ENCODE data around the gene TRPV4. TPM values are rescaled to one million over a fixed set of nuclear protein-coding genes. Genes with fewer than 3 reads are reported as not detected.

Gene TRPV4
- total RNA-seq, 6 donors from 2014 or later, result 2.2 to 9.7 (median 5.4) TPM

- WGBS, 2 donors, result 39 to 46% methylated on average over 8 to 12 of the region's 12 CpGs
- H3K9me3 ChIP-seq, result no peaks in the 10 kb centered on the region
- no peaks in the 10 kb centered on the region for H3K4me1 ChIP-seq
- TF ChIP-seq CTCF (IDR thresholded peaks at IDR 0.05) (peak; percentile 88 to 95 (median 91)), EP300 (IDR thresholded peaks at IDR 0.05) (no peak)
- no peaks in the 10 kb centered on the region for H3K27me3 ChIP-seq
- DNase-seq (peak in 1 of 2 donors; percentile 65), ATAC-seq (ENCODE audit: low FRiP score in 2 of 2) (peak; percentile 45 to 91)
- no peak overlapping the region for H3K27ac ChIP-seq
- no peak overlapping the region for H3K4me3 ChIP-seq
- no peaks in the 10 kb centered on the region for H3K36me3 ChIP-seq
Measured at GRCh38 chr12:109804820-109805761, 28.1 kb downstream of the TRPV4 start.

- Histone ChIP-seq H3K4me1 (no peaks in the 10 kb centered on the region), H3K27ac (no peak overlapping the region), H3K27me3 (no peaks in the 10 kb centered on the region), H3K36me3 (no peaks in the 10 kb centered on the region), H3K4me3 (no peak overlapping the region), H3K9me3 (no peaks in the 10 kb centered on the region)
- WGBS, 2 donors, result 86 to 91% methylated on average over 3 of the region's 3 CpGs
- ATAC-seq (ENCODE audit: low FRiP score in 2 of 2) (no peak), DNase-seq (no peak)
- no peak for TF ChIP-seq EP300 (IDR thresholded peaks at IDR 0.05)
Measured at GRCh38 chr12:109803678-109804077, 29.5 kb downstream of the TRPV4 start.

GRCh38 chr12:109802828-109803227 lies 30.4 kb downstream of the TRPV4 start:
- no peaks in the 10 kb centered on the region for H3K9me3 ChIP-seq
- peak in 1 of 2 donors; percentile 73 for DNase-seq
- 93 to 95% methylated on average over 12 to 15 of the region's 15 CpGs for WGBS, 2 donors

DNA sequence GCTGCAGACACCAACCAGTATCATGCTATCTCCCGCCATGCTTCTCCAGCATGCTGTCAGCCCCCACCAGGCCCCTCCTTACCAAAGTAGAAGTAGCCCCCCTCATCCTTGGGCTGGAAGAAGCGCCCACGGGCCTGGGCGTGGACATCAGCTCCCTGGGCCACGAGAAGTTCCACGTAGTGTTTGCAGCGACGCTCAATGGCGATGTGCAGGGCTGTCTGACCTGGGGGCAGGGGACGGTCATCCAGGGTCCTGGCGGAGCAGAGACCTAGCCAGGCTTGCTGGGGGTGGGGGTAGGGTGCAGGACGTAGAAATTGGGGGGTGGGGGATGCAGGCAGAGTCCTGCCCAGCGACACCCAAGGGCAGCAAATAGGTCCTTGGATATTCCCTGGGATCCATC lies 32.7 kb downstream of the TRPV4 start:
- Histone ChIP-seq H3K27me3 (no peaks in the 10 kb centered on the region), H3K9me3 (no peaks in the 10 kb centered on the region), H3K36me3 (no peaks in the 10 kb centered on the region), H3K4me1 (no peaks in the 10 kb centered on the region), H3K27ac (no peak overlapping the region), H3K4me3 (no peak overlapping the region)
- WGBS, 2 donors, result 89 to 93% methylated on average over 3 to 13 of the region's 13 CpGs
- peak in 1 of 2 donors; percentile 39 for DNase-seq
- ATAC-seq (ENCODE audit: low FRiP score in 2 of 2), result no peak
- no peak for TF ChIP-seq POLR2A (IDR thresholded peaks at IDR 0.05)
- TF ChIP-seq POLR2AphosphoS5 (IDR thresholded peaks at IDR 0.05), result no peak

More at GRCh38 chr12:109802828-109803227, 30.4 kb downstream of the TRPV4 start:
- ATAC-seq (ENCODE audit: low FRiP score in 2 of 2), result no peak
- H3K4me3 ChIP-seq, result no peak overlapping the region
- no peak overlapping the region for H3K27ac ChIP-seq
- TF ChIP-seq POLR2AphosphoS5 (IDR thresholded peaks at IDR 0.05) (no peak), CTCF (IDR thresholded peaks at IDR 0.05) (no peak), POLR2A (IDR thresholded peaks at IDR 0.05) (no peak), EP300 (IDR thresholded peaks at IDR 0.05) (no peak)
- H3K27me3 ChIP-seq, result no peaks in the 10 kb centered on the region
- H3K4me1 ChIP-seq, result no peaks in the 10 kb centered on the region
- H3K36me3 ChIP-seq, result no peaks in the 10 kb centered on the region

GRCh38 chr12:109798691-109799090 lies 34.5 kb downstream of the TRPV4 start:
- no peak for ATAC-seq (ENCODE audit: low FRiP score in 2 of 2)
- H3K27ac ChIP-seq, result no peak overlapping the region
- no peak for TF ChIP-seq CTCF (IDR thresholded peaks at IDR 0.05)
- no peak for TF ChIP-seq EP300 (IDR thresholded peaks at IDR 0.05)
- TF ChIP-seq POLR2AphosphoS5 (IDR thresholded peaks at IDR 0.05), result no peak
- TF ChIP-seq POLR2A (IDR thresholded peaks at IDR 0.05), result no peak
- no peaks in the 10 kb centered on the region for H3K4me1 ChIP-seq
- DNase-seq, result peak in 1 of 2 donors; percentile 70
- H3K4me3 ChIP-seq, result no peak overlapping the region
- WGBS, 2 donors, result 87 to 94% methylated on average over 16 to 20 of the region's 20 CpGs
- H3K27me3 ChIP-seq, result no peaks in the 10 kb centered on the region
- H3K36me3 ChIP-seq, result no peaks in the 10 kb centered on the region
- H3K9me3 ChIP-seq, result no peaks in the 10 kb centered on the region
